Transverse colon (tissue), 4 donors: ENCODE results near the gene MYH9. TPM values are rescaled to one million over a fixed set of nuclear protein-coding genes. Genes with fewer than 3 reads are reported as not detected.

Source experiments
- DNase-seq: peaks from one replicate; pipeline ENCODE4 v3.0.0-alpha.2; 2019
- H3K27ac ChIP-seq, 4 donors: fragments of 200-600 bp; sonication (generic); 2 replicates each; pipeline ENCODE4 v1.5.1; 2016 to 2018; ENCODE audit warnings: inconsistent platforms in 4 of 4
- H3K27me3 ChIP-seq: fragments of 200-600 bp; sonication (generic); 2 replicates; pipeline ENCODE4 v1.5.1; 2017; ENCODE audit warnings: inconsistent platforms
- H3K36me3 ChIP-seq, 4 donors: fragments of 200-600 bp; sonication (generic); 2 replicates each; pipeline ENCODE4 v1.5.1; 2017 to 2019; ENCODE audit warnings: inconsistent platforms in 4 of 4
- H3K4me1 ChIP-seq, 4 donors: fragments of 200-600 bp; sonication (generic); 2 replicates each; pipeline ENCODE4 v1.5.1; 2017 to 2020; ENCODE audit warnings: inconsistent platforms in 4 of 4
- H3K4me3 ChIP-seq, 4 donors: fragments of 200-600 bp; sonication (generic); 1 replicate in 1 of 4; 2 replicates in 3 of 4; pipeline versions ENCODE4 v1.5.1 to v1.6.1; 2017 to 2019; ENCODE audit warnings: inconsistent platforms in 4 of 4
- H3K9me3 ChIP-seq, 2 donors: fragments of 200-600 bp; sonication (generic); 2 replicates each; pipeline ENCODE4 v1.5.1; 2017 to 2019; ENCODE audit warnings: inconsistent platforms in 2 of 2
- EP300 ChIP-seq: sonication (generic); formaldehyde crosslinking; IDR thresholded peaks from one replicate; pipeline ENCODE4 v1.6.1; 2017; ENCODE audit warnings: antibody characterized with exemption, low read depth
- POLR2A ChIP-seq: fragments of 450-650 bp; IDR thresholded peaks from one replicate; pipeline ENCODE4 v1.6.1; 2016; ENCODE audit warnings: antibody characterized with exemption, mild to moderate bottlenecking, moderate library complexity
- POLR2AphosphoS5 ChIP-seq, 3 donors: sonication (generic); formaldehyde crosslinking; IDR thresholded peaks; one replicate each; pipeline ENCODE4 v1.6.1; 2016; ENCODE audit warnings: antibody characterized with exemption in 3 of 3
- WGBS, 2 donors: methylation state at CpG; one replicate each; pipeline ENCODE4 v1.1.5; 2018; ENCODE audit warnings: low coverage in 1 of 2; 5-methylcytosine and 5-hydroxymethylcytosine counted together
- in situ Hi-C, 4 donors: fragments of 200-750 bp; cut with MboI; loops; one replicate each; pipeline versions ENCODE4 v1.15.0 to v1.15.1; 2017; ENCODE audit warnings: low sequenced_read_pairs in 3 of 4, low pct_ligation_motif_present in 1 of 4, low pct_unique_long_range_greater_than_20kb in 1 of 4
- intact Hi-C: fragments of 100-400 bp; cut with DNase I; formaldehyde crosslinking; loops from one replicate; pipeline ENCODE4 v1.15.1; 2023; ENCODE audit warnings: low total_unique reads
- total RNA-seq, 4 donors: library from RNA; depleted of rRNA; stranded (reverse); fragments of >200 nt; gene quantifications; one replicate each; pipeline ENCODE4 v1.1.0, GENCODE V29; 2016
- TF ChIP-seq, protein P1 (sequence below), 5 experiments: fragments of 200-600 bp in 3 of 5; fragments of 450-650 bp in 2 of 5; sonication (generic) in 3 of 5; IDR thresholded peaks; 1 replicate in 2 of 5; 2 replicates in 3 of 5; pipeline ENCODE4 v1.5.1; 2016 to 2017; ENCODE audit warnings: antibody characterized with exemption in 5 of 5, inconsistent platforms in 3 of 5, mild to moderate bottlenecking in 2 of 5, moderate library complexity in 1 of 5

Gene MYH9
- total RNA-seq, 4 donors from 2014 or later = 385 to 511 (median 460) TPM

DNA sequence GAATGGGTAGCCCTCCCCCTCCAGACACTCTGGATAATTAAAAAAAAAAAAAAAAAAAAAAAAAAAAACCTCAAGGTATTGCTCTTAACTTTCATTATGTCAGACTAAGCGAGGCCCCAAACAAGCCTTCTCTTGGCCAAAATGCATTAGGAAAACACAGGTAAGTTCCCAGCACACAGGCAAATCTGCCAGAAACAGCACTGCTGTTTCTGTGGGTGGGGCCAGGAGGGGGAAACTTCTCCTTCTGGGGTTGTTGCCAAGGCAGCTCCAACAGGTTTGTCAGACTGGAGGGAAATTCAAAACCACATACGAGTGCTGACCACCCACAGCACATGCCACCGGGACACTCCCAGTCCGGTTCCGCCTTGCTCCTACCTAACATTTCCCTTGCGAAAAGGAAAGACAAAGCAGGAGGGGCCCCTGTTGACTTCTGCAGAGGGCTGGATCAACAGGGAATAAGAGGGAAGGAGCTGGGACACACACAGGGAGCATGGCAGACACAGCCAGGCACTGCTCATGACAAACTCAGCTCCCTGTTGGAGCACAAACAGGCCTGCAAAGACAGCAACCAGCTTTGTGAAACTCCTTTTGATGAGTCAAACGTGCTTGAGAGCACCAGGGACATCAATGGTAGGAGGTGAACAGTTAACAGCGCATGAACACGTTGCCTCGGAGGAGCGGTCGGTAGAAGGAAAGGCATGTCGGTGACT, 55.0 kb downstream of the MYH9 start:
- H3K4me1 ChIP-seq = peaks cover 90 to 100% (median 97%) of the 10 kb centered on the region in 4 donors

DNA sequence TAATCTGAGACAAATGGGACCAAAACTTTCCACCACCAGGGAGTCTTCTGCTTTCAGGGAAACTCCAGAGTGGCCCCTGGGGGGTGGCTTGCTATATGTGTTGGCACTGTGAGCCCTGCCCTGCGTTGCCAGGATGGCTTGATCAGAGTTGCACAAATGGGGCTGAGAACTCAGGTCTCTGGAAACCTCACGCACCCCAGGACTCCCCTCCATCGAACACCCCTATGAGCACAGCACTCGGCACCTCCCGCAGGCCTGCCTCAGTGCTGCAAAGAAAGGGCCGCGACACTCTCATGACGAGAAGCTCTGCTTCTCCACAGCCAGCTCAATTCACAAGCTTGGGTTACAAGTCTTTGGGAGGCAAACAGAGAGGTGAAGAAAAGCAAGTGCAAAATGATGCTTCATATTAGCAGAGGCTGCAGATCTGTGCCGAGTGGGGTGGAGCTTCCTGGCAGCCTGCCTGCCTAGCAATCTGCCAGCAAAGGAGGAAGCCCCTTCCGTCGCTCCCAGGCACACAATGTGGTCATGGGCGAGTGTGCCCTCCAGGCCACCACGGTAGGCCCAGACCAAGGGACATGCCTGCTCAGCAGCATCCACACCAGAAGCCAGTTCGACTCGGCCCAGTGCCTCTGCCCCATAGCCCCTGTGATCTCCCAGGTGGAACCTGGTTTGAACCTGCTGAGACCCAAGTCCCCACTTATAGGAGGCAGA, 55.7 kb downstream of the MYH9 start:
- H3K9me3 ChIP-seq = no peaks in the 10 kb centered on the region
- H3K27me3 ChIP-seq = no peaks in the 10 kb centered on the region
- peaks cover 92 to 100% (median 96%) of the 10 kb centered on the region in 4 donors for H3K4me1 ChIP-seq
- in situ Hi-C loops (no loop called here), intact Hi-C loops (no loop called here)
- 16% methylated on average over 15 of the region's 15 CpGs; no CpG with 5 or more reads in 1 of the 2 donors for WGBS, 2 donors
- H3K36me3 ChIP-seq = peaks cover 0 to 4% (median 0%) of the 10 kb centered on the region in 4 donors
- H3K27ac ChIP-seq = peak overlapping the region; percentile 92 to 99 (median 96)
- peak overlapping the region in 1 of 4 donors; percentile 13 for H3K4me3 ChIP-seq
- peak; percentile 76 for DNase-seq
- TF ChIP-seq EP300 (no peak), POLR2AphosphoS5 (IDR thresholded peaks at IDR 0.05) (peak in 2 of 3 donors; percentile 44 to 51)

More for the DNA sequence above, 55.0 kb downstream of the MYH9 start:
- in situ Hi-C loops = no loop called here
- peak; percentile 55 for DNase-seq
- H3K27me3 ChIP-seq = no peaks in the 10 kb centered on the region
- H3K4me3 ChIP-seq = no peak overlapping the region
- H3K9me3 ChIP-seq = no peaks in the 10 kb centered on the region
- peaks cover 0 to 5% (median 0%) of the 10 kb centered on the region in 4 donors for H3K36me3 ChIP-seq
- peak overlapping the region; percentile 92 to 99 (median 96) for H3K27ac ChIP-seq
- peak; percentile 14 to 54 (median 52) for TF ChIP-seq POLR2AphosphoS5 (IDR thresholded peaks at IDR 0.05)
- TF ChIP-seq, protein P1, sequence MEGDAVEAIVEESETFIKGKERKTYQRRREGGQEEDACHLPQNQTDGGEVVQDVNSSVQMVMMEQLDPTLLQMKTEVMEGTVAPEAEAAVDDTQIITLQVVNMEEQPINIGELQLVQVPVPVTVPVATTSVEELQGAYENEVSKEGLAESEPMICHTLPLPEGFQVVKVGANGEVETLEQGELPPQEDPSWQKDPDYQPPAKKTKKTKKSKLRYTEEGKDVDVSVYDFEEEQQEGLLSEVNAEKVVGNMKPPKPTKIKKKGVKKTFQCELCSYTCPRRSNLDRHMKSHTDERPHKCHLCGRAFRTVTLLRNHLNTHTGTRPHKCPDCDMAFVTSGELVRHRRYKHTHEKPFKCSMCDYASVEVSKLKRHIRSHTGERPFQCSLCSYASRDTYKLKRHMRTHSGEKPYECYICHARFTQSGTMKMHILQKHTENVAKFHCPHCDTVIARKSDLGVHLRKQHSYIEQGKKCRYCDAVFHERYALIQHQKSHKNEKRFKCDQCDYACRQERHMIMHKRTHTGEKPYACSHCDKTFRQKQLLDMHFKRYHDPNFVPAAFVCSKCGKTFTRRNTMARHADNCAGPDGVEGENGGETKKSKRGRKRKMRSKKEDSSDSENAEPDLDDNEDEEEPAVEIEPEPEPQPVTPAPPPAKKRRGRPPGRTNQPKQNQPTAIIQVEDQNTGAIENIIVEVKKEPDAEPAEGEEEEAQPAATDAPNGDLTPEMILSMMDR (IDR thresholded peaks at IDR 0.05) = no peak
- intact Hi-C loops = no loop called here
- WGBS, 2 donors = 10 to 31% methylated on average over 2 to 13 of the region's 13 CpGs

DNA sequence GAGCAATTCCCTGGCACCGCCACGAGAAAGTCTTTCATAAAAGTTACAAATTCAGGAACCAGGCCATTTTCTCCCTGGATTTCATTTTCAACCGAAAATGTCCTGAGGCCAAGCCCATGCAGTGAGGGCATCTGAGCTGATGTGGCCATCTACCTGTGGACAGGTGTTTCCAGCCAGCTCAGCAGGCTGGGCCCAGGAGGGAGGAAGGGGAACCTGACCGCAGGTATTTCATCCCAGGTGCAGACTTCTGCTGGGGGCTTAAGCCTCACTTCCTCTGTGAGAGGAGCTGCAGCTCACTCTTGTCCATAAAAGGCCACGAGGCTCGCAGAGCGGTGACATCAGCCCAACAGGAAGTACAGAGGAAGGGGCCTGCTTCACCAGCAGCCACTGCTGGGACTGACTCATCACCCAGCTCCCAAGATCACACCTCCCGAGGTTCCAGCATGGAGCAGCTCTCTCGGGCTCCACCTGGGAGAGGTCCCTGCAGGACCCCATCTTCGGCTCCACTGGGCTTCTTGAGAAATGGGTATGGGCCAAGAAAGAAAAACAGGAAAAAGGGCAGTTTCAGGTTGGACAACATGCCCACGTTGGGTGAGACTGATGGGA, 56.4 kb downstream of the MYH9 start:
- 0 to 30% methylated on average over 1 to 11 of the region's 11 CpGs for WGBS, 2 donors
- H3K4me3 ChIP-seq = peak overlapping the region in 1 of 4 donors; percentile 13
- peak; percentile 31 for TF ChIP-seq EP300
- peak; percentile 43 for TF ChIP-seq POLR2A
- TF ChIP-seq, protein P1 (IDR thresholded peaks at IDR 0.05) = no peak
- TF ChIP-seq POLR2AphosphoS5 (IDR thresholded peaks at IDR 0.05) = peak; percentile 68 to 73 (median 69)
- peaks cover 87 to 99% (median 98%) of the 10 kb centered on the region in 4 donors for H3K4me1 ChIP-seq
- peak; percentile 84 for DNase-seq
- H3K27ac ChIP-seq = peak overlapping the region; percentile 92 to 99 (median 96)
- H3K36me3 ChIP-seq = peaks cover 0 to 2% (median 0%) of the 10 kb centered on the region in 4 donors
- no peaks in the 10 kb centered on the region for H3K27me3 ChIP-seq
- intact Hi-C loops (no loop called here), in situ Hi-C loops (no loop called here)
- no peaks in the 10 kb centered on the region for H3K9me3 ChIP-seq

DNA sequence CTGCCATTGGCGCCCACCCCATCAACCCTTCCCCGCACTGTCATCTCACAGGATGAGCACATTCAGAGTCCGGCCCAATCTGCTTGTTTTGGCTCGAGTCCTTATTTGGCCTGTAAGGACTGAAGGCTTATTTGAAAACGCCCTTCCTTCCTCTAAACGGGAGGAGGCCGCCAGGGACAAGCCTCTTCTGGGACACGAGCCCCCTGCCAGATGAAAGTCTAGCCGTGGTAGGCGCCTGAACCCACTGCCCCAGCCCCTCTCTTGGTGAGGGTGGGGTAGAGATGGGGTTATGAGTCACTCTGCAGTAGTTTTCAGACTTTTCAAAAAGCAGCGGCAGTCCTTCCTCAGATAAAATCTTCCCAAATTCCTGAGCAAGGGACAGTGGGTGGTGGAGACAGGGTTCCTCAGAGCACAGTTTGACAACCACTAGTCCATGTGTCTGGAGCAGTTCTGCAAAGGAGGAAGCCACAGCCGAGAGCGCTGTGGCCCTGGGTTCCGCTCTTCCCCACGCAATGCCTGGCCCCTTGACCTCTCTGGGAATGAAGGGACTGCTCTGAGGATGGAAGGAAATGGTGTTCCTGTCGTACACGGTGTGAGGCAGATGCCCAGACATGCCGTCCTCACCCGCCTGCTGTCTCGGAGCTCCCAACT, 57.0 kb downstream of the MYH9 start:
- no peak for DNase-seq
- Histone ChIP-seq H3K4me1 (peaks cover 85 to 99% (median 98%) of the 10 kb centered on the region in 4 donors), H3K9me3 (no peaks in the 10 kb centered on the region), H3K27ac (peak overlapping the region; percentile 92 to 99 (median 96)), H3K4me3 (no peak overlapping the region), H3K36me3 (peaks cover 0 to 7% (median under 1%) of the 10 kb centered on the region in 4 donors), H3K27me3 (no peaks in the 10 kb centered on the region)
- WGBS, 2 donors = 4 to 50% methylated on average over 5 to 20 of the region's 20 CpGs
- intact Hi-C loops = no loop called here
- in situ Hi-C loops = no loop called here
- TF ChIP-seq EP300 = peak; percentile 15
- TF ChIP-seq, protein P1 (IDR thresholded peaks at IDR 0.05) = no peak
- no peak for TF ChIP-seq POLR2A
- peak in 2 of 3 donors; percentile 5 to 23 for TF ChIP-seq POLR2AphosphoS5 (IDR thresholded peaks at IDR 0.05)
